ENCODE data around the gene DUSP1.

Gene DUSP1

DNA sequence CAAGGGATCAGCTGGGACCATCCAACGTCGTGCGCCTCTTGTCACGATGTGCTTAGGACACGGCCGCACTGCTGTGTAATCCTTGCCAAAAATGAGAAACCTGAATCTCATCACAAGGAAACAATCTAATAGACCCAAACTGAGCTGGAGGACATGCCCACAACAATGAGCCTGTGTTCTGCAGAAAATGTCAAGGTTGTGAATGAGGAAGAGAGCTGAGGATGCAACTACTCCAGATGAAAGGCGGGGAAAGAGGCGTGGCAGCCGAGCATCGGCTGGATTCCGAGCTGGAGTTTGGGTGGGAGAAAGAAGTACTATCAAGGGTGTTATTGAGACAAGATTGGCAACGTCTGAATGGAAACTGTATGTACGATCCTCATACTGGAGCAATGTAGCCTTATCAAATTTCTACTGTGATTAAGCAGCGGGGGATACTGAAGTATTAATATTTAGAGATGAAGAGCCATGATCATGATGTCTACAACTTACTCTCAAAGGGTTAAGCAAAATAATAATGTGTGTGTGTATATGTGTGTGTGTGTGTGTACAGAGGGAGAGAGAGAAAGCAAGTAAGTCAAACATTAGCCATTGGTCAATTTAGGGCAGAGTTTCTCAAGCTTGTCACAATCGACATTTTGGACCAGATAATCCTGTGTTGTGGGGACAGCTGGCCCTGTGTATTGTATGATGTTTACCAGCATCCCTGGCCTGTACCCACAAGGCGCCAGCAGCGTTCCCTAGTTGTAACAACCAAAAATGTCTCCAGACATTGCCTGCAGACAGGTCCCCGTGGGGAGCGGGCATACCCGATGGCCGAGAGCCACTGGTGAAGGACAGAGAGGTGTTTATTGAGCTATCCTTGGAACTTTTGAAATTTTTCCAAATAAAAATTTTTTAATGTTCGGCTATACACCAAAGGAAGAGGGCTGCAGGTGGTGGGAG lies 46.5 kb downstream of the DUSP1 start:
- DNase-seq (ENCODE audit: low read depth in 3 of 3) = no peak

GRCh38 chr5:172723508-172723907 lies 47.5 kb downstream of the DUSP1 start:
- no peak for DNase-seq (ENCODE audit: low read depth in 3 of 3)

- DNase-seq (ENCODE audit: low read depth in 3 of 3) = no peak
These were observed 48.6 kb downstream of the DUSP1 start for GRCh38 chr5:172722327-172722815.

- no peak for DNase-seq (ENCODE audit: low read depth in 3 of 3)
These were observed 49.3 kb downstream of the DUSP1 start for GRCh38 chr5:172721455-172722326.

GRCh38 chr5:172720655-172721054 lies 50.3 kb downstream of the DUSP1 start:
- no peak for DNase-seq (ENCODE audit: low read depth in 3 of 3)

- no peak for DNase-seq (ENCODE audit: low read depth in 3 of 3)
These were observed 51.8 kb downstream of the DUSP1 start for GRCh38 chr5:172719211-172719610.

- no peak for DNase-seq (ENCODE audit: low read depth in 3 of 3)
These were observed 52.4 kb downstream of the DUSP1 start for GRCh38 chr5:172718527-172719114.

Measured in stimulated activated CD4-positive, alpha-beta T cell treated with anti-CD3 and anti-CD28 coated beads, TNF-alpha, amount 100 ng/mL, for 24 hours (primary cell).